Measurements from ENCODE around the gene ACLY. TPM values are rescaled to one million over a fixed set of nuclear protein-coding genes. Genes with fewer than 3 reads are reported as not detected.

The ACLY gene
- polyA plus RNA-seq, 2 of the 4 experiments (the other 2 are of a cell fraction), result 355 to 376 TPM

- Histone ChIP-seq H3K4me3 (peak overlapping the region; percentile 79), H3K4me2 (peak overlapping the region; percentile 84), H3K9me3 (no peaks in the 10 kb centered on the region), H3K4me1 (peaks cover 12% of the 10 kb centered on the region; the same call in 2 of the 3 replicates), H3K27ac (peak overlapping the region; percentile 75 to 96)
- DNase-seq (ENCODE audit: low read depth in 1 of 2, low spot score in 1 of 2) (peak; percentile 71 to 74), ATAC-seq (peak; percentile 52 to 67), FAIRE-seq (no peak)
- CTCF ChIA-PET, result interaction anchor here (0.7 to 29.5 kb wide), 16 partner anchors 9 to 561 kb away, joined by 3 to 378 read pairs (median 4); partner anchors contain the start of genes ACLY, DHX58, DNAJC7 and HSPB9
- POLR2A ChIA-PET, result interaction anchor here (0.6 to 2.3 kb wide), 14 partner anchors 9 to 423 kb away, joined by 3 to 27 read pairs (median 4); partner anchors contain the start of genes DNAJC7, KAT2A, NKIRAS2 and ODAD4
- no peak for TF ChIP-seq HMGXB4 (CRISPR knock-in tag; IDR thresholded peaks at IDR 0.05; ENCODE audit: borderline replicate concordance)
- TF ChIP-seq TFCP2L1 (CRISPR knock-in tag; IDR thresholded peaks at IDR 0.05), result no peak
- TF ChIP-seq ZC3H11A (IDR thresholded peaks at IDR 0.05), result no peak
- no peak for TF ChIP-seq FOSL2 (IDR thresholded peaks at IDR 0.05)
- TF ChIP-seq FOSL2 (CRISPR knock-in tag; IDR thresholded peaks at IDR 0.05), result no peak
- TF ChIP-seq ELK1 (IDR thresholded peaks at IDR 0.05; ENCODE audit: low read depth, low read length), result no peak
- no peak for TF ChIP-seq CHD2 (IDR thresholded peaks at IDR 0.05; ENCODE audit: low read length, partially characterized antibody)
- no peak for TF ChIP-seq RARB (CRISPR knock-in tag; IDR thresholded peaks at IDR 0.05)
- TF ChIP-seq RNF2 (IDR thresholded peaks at IDR 0.05; ENCODE audit: borderline replicate concordance, low read depth), result no peak
- TF ChIP-seq CEBPB (IDR thresholded peaks at IDR 0.05), result no peak
- TF ChIP-seq KDM1A (IDR thresholded peaks at IDR 0.05; ENCODE audit: low read depth), result no peak
- TF ChIP-seq RCOR1 (IDR thresholded peaks at IDR 0.05; ENCODE audit: low read depth, low read length), result no peak
- TF ChIP-seq HES2 (IDR thresholded peaks at IDR 0.05), result no peak
- 22% methylated on average over 18 of the region's 18 CpGs for WGBS (ENCODE audit: missing lambda C conversion rate)
These were observed 47.1 kb upstream of the ACLY start for GRCh38 chr17:41965694-41966462.

GRCh38 chr17:41962768-41963434, 44.1 kb upstream of the ACLY start:
- CTCF ChIA-PET, result interaction anchor here (0.6 to 29.5 kb wide), 68 partner anchors 9 to 596 kb away, joined by 3 to 378 read pairs (median 4); partner anchors contain the start of genes ACLY, C17orf113, DHX58 and DNAJC7
- FAIRE-seq, result peak; percentile 95
- Histone ChIP-seq H3K27ac (no peak overlapping the region), H3K4me1 (peaks cover 17% of the 10 kb centered on the region), H3K4me3 (no peak overlapping the region), H3K4me2 (no peak overlapping the region), H3K9me3 (no peaks in the 10 kb centered on the region)
- peak; percentile 69 to 91 for DNase-seq (ENCODE audit: low read depth in 1 of 2, low spot score in 1 of 2)
- peak; percentile 96 to 97 for TF ChIP-seq RAD21 (conservative IDR thresholded peaks at IDR 0.05 in 1 of 2, IDR thresholded peaks at IDR 0.05 in 1 of 2)
- TF ChIP-seq NFE2L2 (conservative IDR thresholded peaks at IDR 0.05; ENCODE audit: low read length), result no peak
- TF ChIP-seq EHMT2 (IDR thresholded peaks at IDR 0.05; ENCODE audit: low read depth), result no peak
- no peak for TF ChIP-seq ZC3H11A (IDR thresholded peaks at IDR 0.05)
- TF ChIP-seq ESRRA (IDR thresholded peaks at IDR 0.05; ENCODE audit: borderline replicate concordance, low read length), result no peak
- TF ChIP-seq JUN (IDR thresholded peaks at IDR 0.05), result no peak
- peak; percentile 87 for TF ChIP-seq SMC3 (IDR thresholded peaks at IDR 0.05)
- peak; percentile 98 for TF ChIP-seq CTCF (IDR thresholded peaks at IDR 0.05)
- no peak for TF ChIP-seq NR3C1 (IDR thresholded peaks at IDR 0.05)
- no peak for TF ChIP-seq HES2 (IDR thresholded peaks at IDR 0.05)
- TF ChIP-seq CEBPB (IDR thresholded peaks at IDR 0.05), result no peak
- ATAC-seq, result peak; percentile 30 to 55; a peak in 4 of 6 replicates
- POLR2A ChIA-PET, result interaction anchor here (0.6 to 0.7 kb wide), 2 partner anchors 32 to 861 kb away, joined by 4 to 6 read pairs; partner anchors contain the start of genes BECN1 and ODAD4
- WGBS (ENCODE audit: missing lambda C conversion rate), result 28% methylated on average over 9 of the region's 9 CpGs
